Adrenal gland (tissue), 5 donors: ENCODE data around the gene GFRA1.
"Not testable (repeated sequence)": the region's sequence is repeated elsewhere in the genome, so short reads cannot be mapped to it uniquely, and the experiment has no call there.

Experiments used
- CTCF ChIP-seq, 6 experiments: fragments of 450-650 bp in 4 of 6; fragments of 200-600 bp in 2 of 6; sonication (generic) in 1 of 6; IDR thresholded peaks; 1 replicate in 5 of 6; 2 replicates in 1 of 6; pipeline versions ENCODE4 v1.5.1 to v1.8.0; 2016 to 2021; ENCODE audit warnings: antibody characterized with exemption in 6 of 6, mild to moderate bottlenecking in 2 of 6, moderate library complexity in 1 of 6
- POLR2A ChIP-seq, 2 donors: fragments of 450-650 bp; IDR thresholded peaks; one replicate each; pipeline ENCODE4 v1.6.1; 2017; ENCODE audit warnings: antibody characterized with exemption in 2 of 2, mild to moderate bottlenecking in 2 of 2, moderate library complexity in 1 of 2
- donor health status: DM: no; HTN: no; CAD: no.

GRCh38 chr10:116165941-116166340, 107.1 kb downstream of the GFRA1 start:
- not testable (repeated sequence) for TF ChIP-seq POLR2A, CTCF (IDR thresholded peaks at IDR 0.05)
